Hypothalamus (tissue), 51 donors: ENCODE measurements around the gene TLL2.
A peak's percentile ranks its signal among the peaks of the same experiment; 100 is the strongest.

ENCODE experiments used
- DNase-seq, 51 donors: peaks; one replicate each; lab custom pipeline; 2025; lab: John Stamatoyannopoulos, UW

The TLL2 gene

GRCh38 chr10:96436035-96436434, 77.7 kb downstream of the TLL2 start:
- DNase-seq, result no peak

DNA sequence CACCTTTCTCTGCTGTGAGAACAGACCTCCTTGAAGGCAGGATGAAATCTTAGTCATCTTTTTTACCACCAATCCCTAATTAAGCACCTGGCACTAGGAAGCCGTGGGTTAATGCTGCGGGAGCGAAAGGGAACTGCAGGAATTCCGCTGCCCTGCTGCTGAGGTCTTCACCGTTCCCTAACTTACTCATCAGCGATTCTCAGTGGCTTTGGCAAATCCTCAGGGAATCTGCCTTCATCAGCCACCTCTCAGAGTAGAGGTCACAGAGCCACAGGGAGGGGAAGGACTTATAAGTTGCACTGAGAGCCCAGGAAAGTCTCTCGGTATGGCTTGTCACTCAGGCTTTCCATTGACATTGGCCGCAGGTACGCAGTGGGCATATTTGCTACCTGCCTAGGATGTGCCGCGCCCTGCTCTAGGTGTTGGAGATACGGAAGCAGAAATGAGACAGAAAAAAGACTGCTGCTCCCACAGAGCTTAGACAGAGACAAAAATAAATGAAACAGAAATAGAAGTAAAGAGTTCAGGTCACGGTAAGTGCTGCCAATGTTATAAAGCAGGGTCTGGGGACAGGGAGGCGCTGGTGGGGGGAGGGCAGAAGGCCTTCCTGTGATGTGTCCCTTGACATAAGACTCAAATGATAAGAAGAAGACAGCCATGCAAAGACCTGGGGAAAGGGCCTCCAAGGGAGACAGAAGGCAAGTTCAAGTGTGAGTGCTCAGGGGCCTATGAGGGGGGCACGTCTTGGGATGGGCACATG, 82.3 kb downstream of the TLL2 start:
- DNase-seq, result no peak

GRCh38 chr10:96427291-96427690, 86.4 kb downstream of the TLL2 start:
- no peak for DNase-seq

- no peak for DNase-seq
These were observed 91.2 kb downstream of the TLL2 start for GRCh38 chr10:96422525-96422924.

GRCh38 chr10:96421995-96422394, 91.7 kb downstream of the TLL2 start:
- no peak for DNase-seq

DNA sequence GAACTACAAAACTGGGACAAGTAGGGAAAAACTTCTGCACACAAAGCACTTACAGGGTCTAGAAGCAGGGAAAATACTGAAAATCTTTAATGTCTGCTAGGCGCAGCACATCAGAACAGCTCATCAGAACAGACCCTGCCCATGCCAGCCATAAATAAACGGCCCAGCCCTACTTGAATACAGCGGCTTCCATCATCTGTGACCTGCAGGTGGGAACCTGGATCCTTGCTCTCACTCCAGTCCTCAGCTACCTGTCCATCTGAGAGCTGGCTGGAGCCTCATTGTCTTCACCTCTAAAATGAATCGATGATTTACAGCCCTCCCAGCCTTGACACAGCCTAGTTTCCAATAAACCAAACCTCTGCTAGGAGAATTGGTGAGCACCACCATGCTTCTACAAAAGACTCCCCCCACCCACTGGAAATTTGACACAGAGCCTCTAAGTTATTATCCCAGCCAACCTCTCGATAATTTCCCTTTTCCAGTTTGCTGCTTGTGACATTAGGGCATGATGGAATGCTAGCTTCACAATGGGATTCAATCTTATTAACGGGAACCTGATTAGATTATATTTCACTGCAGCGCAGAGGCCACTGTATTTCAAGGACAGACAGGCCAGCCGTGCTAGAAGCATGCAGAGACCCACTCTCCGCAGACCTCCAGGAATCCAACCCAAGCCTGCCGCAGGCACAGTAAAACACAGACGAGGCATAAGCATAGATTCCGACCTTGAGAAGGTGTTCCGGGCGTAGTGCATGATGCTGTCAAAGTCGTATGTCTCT, 93.3 kb downstream of the TLL2 start:
- no peak for DNase-seq

DNA sequence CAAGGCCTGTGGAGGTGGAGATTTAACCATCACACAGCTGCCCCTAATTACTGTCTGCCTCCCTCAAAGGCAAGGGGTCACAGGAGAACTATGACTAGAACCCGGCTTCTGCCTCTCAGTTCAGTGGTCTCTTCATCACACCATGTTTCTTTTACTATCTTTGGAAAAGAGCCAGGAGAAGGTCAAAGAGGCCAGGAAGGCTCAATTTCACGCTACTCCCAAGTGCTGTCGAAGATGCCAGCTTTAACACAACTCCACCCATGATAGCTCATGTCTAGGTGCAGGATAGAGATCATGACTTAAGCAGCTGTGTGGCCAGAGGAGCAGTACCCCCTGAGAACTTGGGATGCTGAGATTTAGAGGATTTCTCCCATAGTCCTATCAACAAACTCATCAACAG, 94.4 kb downstream of the TLL2 start:
- DNase-seq, result no peak

DNA sequence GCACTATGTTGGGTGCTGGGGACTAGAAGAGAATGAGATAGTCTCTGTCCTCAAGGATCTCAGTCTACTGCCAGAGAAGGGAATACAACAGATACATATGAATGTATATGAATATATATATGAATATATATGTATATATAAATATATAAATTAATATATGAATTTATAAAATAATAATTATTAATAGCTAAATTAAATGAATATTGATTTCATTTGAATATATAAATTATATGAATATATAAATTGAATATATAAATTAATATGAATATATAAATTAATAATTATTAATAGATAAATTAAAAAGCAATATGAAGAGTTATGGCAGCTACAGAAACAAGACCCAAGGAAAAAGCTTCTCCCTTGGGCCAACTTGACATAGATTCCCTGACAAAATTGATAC, 95.1 kb downstream of the TLL2 start:
- no peak for DNase-seq

DNA sequence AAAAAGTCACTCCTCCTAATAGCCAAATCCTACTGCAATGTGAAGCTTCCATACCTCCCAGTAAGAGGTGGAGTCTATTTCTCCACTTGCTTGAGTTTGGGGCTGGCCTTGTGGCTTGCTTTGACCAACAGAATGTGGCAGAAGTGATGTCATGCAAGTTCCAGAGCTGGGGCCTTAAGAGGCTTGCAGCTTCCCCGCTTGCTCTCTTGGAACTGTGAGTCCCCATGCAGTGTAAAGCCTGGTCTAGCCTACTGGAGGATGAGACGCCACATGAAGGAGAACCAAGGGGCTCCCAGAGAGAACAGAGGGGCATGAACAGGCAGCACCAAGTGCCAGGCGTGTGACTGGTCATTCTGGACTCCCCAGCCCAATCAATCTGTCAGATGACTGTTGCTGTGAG, 96.3 kb downstream of the TLL2 start:
- peak in 1 of 51 donors; percentile 7 for DNase-seq

GRCh38 chr10:96416643-96417042, 97.1 kb downstream of the TLL2 start:
- DNase-seq, result peak in 19 of 51 donors; percentile 3 to 63 (median 27)

DNA sequence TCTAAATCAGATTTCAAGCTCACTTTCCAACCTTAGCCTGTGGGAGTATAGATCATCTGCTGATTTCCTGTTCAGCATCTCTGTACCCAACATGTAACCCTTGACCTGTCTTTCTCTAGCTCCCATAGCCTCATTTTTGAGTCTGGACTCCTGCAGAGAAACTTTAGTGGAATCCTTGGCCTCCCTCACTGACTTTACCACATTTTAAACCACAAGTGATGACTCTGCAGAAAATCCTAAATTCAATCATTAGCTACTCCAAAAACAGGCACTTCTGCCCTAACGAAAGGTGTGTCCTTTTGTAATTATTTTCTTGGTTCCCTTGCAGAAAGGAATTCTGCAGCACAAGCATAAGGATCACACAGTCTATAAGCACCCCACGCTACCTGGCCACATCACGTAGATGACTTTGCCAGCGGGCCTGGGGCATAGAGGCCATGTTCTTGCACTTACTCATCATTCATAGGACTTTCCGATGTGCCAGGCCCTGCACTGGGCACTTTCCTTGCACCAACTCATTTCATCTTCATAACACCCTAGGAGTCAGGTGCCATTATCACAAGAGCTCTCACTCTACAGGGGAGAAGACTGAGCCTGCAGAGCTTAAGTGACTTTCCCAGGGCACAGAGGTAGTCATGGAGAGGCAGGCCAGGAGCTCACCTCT, 97.7 kb downstream of the TLL2 start:
- DNase-seq, result no peak

DNA sequence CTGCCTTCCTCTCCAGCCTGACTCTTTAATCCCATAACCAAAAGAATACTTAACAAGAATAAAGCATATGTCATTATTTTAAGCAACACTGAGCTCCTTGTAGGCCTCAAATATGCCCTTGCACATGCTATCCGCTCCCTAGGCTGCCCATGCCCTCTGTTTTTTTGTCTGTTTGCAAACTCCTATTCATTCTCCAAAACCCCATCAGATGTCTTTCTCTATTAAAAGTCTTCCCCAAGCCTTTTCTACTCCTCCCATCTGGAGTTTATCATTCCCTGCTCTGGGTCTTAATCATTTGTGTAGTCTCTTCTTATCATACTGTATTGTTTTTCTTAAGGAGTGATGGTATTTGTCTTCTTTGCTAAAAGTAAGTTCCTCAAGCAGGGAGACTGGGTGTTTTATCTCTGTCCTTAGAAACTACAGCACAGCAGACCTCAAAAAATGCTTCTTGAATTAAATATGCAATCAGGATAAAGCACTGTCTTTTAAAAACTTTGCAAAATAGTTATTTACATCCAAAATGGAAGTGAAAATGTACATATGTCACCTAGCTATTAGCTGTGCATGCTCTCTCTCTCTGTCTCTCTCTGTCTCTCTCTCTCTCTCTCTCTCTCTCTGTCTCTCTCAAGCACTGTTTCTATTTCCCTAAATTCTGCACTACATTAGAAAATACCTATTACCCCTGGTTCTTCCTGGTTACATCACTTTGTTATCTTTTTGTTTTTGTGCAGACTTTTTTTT, 98.4 kb downstream of the TLL2 start:
- DNase-seq, result no peak

DNA sequence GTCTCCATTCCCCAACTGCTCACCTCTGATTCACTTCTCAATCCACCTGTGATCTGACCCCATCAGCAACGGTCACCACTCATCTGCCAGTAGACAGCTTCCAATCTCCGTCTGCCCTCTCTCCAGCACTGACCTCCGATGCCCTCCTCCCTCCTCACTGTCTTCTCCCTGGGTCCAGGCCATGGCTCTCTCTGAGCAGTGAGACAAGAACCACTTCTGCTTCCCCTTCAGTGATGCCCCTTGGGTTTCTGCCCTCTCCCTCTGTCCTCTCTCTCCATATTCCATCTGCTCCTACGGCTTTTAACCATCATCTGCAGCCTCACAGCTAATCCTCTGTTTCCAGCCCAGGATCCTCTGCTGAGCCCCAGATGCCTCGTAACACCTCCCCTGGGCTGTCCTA, 99.4 kb downstream of the TLL2 start:
- DNase-seq, result no peak

DNA sequence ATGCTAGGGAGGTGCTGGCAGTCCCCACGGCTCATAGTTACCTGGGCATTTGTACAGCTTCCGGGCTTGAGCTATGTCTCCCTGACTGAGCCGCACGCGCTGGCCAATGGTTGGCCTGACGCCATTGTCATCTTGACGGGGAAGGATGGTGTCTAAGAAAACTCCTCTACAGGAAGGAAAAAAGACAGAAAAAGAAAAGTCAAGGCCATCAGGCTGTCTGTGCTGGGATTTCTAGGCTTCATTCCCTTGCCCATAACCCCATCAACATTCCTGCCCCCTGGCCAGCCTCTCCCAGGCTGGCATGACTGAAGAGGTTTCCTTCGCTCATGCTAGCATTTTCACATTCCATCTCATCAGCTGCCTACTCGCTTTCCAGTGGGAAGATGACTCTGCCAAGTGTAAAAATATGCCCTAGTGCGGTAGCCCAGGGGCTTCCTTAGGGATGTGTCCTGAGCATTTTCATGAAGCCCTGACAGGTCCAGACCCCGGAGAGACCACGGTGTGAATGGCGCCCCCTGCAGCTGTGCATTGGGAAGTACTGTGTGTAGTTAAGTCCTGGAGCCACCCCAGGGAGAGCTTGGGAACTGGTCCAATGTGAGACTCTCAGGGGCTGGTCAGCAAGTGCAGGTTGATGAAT, 100.5 kb downstream of the TLL2 start:
- peak in 1 of 51 donors; percentile 5 for DNase-seq

DNA sequence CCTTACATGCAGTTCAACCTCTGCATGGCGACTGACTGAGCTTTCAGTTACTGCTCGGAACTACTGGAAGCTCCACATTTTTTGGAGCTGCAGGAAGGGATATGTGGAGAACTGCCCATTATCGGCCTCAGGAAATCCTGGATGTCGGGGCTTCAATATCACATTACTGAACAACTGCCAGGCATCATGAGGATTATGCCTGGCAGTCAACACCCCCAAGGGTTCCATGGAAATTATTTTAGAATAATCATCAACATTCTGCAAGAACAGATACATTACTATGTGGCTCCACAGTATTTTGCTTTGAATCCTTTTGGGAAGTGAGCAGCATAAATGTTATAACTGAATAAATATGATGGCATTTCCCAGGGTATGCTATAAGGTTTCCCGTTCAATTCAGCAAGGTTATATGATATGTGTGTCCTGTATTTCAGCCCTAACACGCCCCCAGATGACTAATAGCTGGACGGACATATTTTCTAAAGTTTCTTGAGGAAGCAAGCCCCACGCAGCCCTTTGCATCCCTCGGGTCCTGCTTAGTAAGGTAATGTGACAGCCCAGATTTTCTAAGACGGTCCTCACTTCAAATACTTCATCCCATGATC, 101.9 kb downstream of the TLL2 start:
- DNase-seq, result no peak

- DNase-seq, result no peak
These were observed 103.4 kb downstream of the TLL2 start for GRCh38 chr10:96410296-96410695.

- DNase-seq, result no peak
These were observed 105.5 kb downstream of the TLL2 start for GRCh38 chr10:96408201-96408600.

GRCh38 chr10:96407560-96408069, 106.1 kb downstream of the TLL2 start:
- DNase-seq, result no peak

GRCh38 chr10:96406091-96406490, 107.6 kb downstream of the TLL2 start:
- no peak for DNase-seq
